Subcutaneous abdominal adipose tissue (tissue), 5 donors: ENCODE data around the gene CASK.

Source experiments
- H3K27ac ChIP-seq: one replicate; pipeline ENCODE4 v1.7.0; 2013; ENCODE audit warnings: low read depth, mild to moderate bottlenecking, inconsistent platforms, low read length, moderate library complexity
- H3K27me3 ChIP-seq, 5 donors: one replicate each; pipeline ENCODE4 v1.7.0; 2013; ENCODE audit warnings: low read length in 5 of 5, inconsistent platforms in 1 of 5; ENCODE audit not compliant: control insufficient read depth in 5 of 5, insufficient read depth in 4 of 5
- H3K36me3 ChIP-seq, 5 donors: one replicate each; pipeline ENCODE4 v1.7.0; 2013; ENCODE audit warnings: low read length in 5 of 5; ENCODE audit not compliant: control insufficient read depth in 5 of 5, insufficient read depth in 5 of 5
- H3K4me1 ChIP-seq, 5 donors: one replicate each; pipeline ENCODE4 v1.7.0; 2013; ENCODE audit warnings: low read length in 5 of 5, mild to moderate bottlenecking in 3 of 5, moderate library complexity in 1 of 5; ENCODE audit not compliant: control insufficient read depth in 5 of 5, insufficient read depth in 5 of 5
- H3K4me3 ChIP-seq, 5 donors: one replicate each; pipeline ENCODE4 v1.7.0; 2013; ENCODE audit warnings: low read length in 5 of 5, low read depth in 1 of 5
- H3K9ac ChIP-seq, 5 donors: one replicate each; pipeline ENCODE4 v1.7.0; 2013; ENCODE audit warnings: low read length in 5 of 5, mild to moderate bottlenecking in 4 of 5, moderate library complexity in 3 of 5
- H3K9me3 ChIP-seq, 5 donors: one replicate each; pipeline ENCODE4 v1.7.0; 2013; ENCODE audit warnings: low read length in 5 of 5; ENCODE audit not compliant: control insufficient read depth in 5 of 5
- donor health status: healthy.
- donor health status: healthy.
- donor health status: healthy.
- donor health status: healthy.
- donor health status: healthy.

Gene CASK

GRCh38 chrX:41917517-41917916, 5.8 kb downstream of the CASK start:
- Histone ChIP-seq H3K9me3 (no peaks in the 10 kb centered on the region), H3K27me3 (peaks cover 0 to 3% (median 0%) of the 10 kb centered on the region in 5 donors), H3K27ac (no peak overlapping the region), H3K4me3 (no peak overlapping the region), H3K9ac (no peak overlapping the region), H3K4me1 (peaks cover 0 to 15% (median 6%) of the 10 kb centered on the region in 5 donors), H3K36me3 (no peaks in the 10 kb centered on the region)

GRCh38 chrX:41913476-41913875, 9.9 kb downstream of the CASK start:
- H3K9ac ChIP-seq: no peak overlapping the region
- H3K27ac ChIP-seq: no peak overlapping the region
- peaks cover 0 to 3% (median 0%) of the 10 kb centered on the region in 5 donors for H3K27me3 ChIP-seq
- no peaks in the 10 kb centered on the region for H3K36me3 ChIP-seq
- peaks cover 0 to 18% (median 0%) of the 10 kb centered on the region in 5 donors for H3K4me1 ChIP-seq
- H3K9me3 ChIP-seq: no peaks in the 10 kb centered on the region
- no peak overlapping the region for H3K4me3 ChIP-seq

GRCh38 chrX:41912923-41913322, 10.4 kb downstream of the CASK start:
- Histone ChIP-seq H3K4me3 (no peak overlapping the region), H3K27me3 (peaks cover 0 to 3% (median 0%) of the 10 kb centered on the region in 5 donors), H3K4me1 (peaks cover 0 to 20% (median 0%) of the 10 kb centered on the region in 5 donors), H3K27ac (no peak overlapping the region), H3K36me3 (no peaks in the 10 kb centered on the region), H3K9me3 (no peaks in the 10 kb centered on the region), H3K9ac (no peak overlapping the region)

GRCh38 chrX:41909068-41909467, 14.3 kb downstream of the CASK start:
- Histone ChIP-seq H3K27me3 (no peaks in the 10 kb centered on the region), H3K27ac (no peak overlapping the region)

GRCh38 chrX:41906515-41907187, 16.7 kb downstream of the CASK start:
- H3K9me3 ChIP-seq: peaks cover 0 to 1% (median 0%) of the 10 kb centered on the region in 5 donors
- H3K9ac ChIP-seq: no peak overlapping the region
- H3K36me3 ChIP-seq: no peaks in the 10 kb centered on the region
- H3K4me3 ChIP-seq: no peak overlapping the region
- peaks cover 0 to under 1% (median 0%) of the 10 kb centered on the region in 5 donors for H3K27me3 ChIP-seq
- no peak overlapping the region for H3K27ac ChIP-seq
- peaks cover 0 to 9% (median 0%) of the 10 kb centered on the region in 5 donors for H3K4me1 ChIP-seq

More at GRCh38 chrX:41909068-41909467, 14.3 kb downstream of the CASK start:
- peaks cover 0 to 14% (median 0%) of the 10 kb centered on the region in 5 donors for H3K4me1 ChIP-seq
- H3K9me3 ChIP-seq: no peaks in the 10 kb centered on the region
- no peaks in the 10 kb centered on the region for H3K36me3 ChIP-seq
- H3K9ac ChIP-seq: no peak overlapping the region
- no peak overlapping the region for H3K4me3 ChIP-seq

- Histone ChIP-seq H3K4me3 (no peak overlapping the region), H3K9ac (no peak overlapping the region), H3K9me3 (peaks cover 0 to 7% (median 4%) of the 10 kb centered on the region in 5 donors)
Observed at GRCh38 chrX:41903544-41903943, 19.8 kb downstream of the CASK start.

GRCh38 chrX:41900321-41900720, 23.0 kb downstream of the CASK start:
- Histone ChIP-seq H3K9ac (no peak overlapping the region), H3K27me3 (peaks cover 0 to 2% (median 0%) of the 10 kb centered on the region in 5 donors), H3K27ac (no peak overlapping the region), H3K4me1 (peaks cover 0 to 2% (median 0%) of the 10 kb centered on the region in 5 donors), H3K4me3 (no peak overlapping the region), H3K9me3 (peaks cover 0 to 10% (median 6%) of the 10 kb centered on the region in 5 donors), H3K36me3 (no peaks in the 10 kb centered on the region)

More at GRCh38 chrX:41903544-41903943, 19.8 kb downstream of the CASK start:
- Histone ChIP-seq H3K27me3 (peaks cover 0 to 2% (median 0%) of the 10 kb centered on the region in 5 donors), H3K27ac (no peak overlapping the region), H3K4me1 (peaks cover 0 to 3% (median 0%) of the 10 kb centered on the region in 5 donors), H3K36me3 (no peaks in the 10 kb centered on the region)

- Histone ChIP-seq H3K4me1 (peaks cover 0 to 2% (median 0%) of the 10 kb centered on the region in 5 donors), H3K9ac (no peak overlapping the region), H3K4me3 (no peak overlapping the region), H3K27me3 (no peaks in the 10 kb centered on the region), H3K9me3 (peaks cover 0 to 10% (median 3%) of the 10 kb centered on the region in 5 donors), H3K36me3 (no peaks in the 10 kb centered on the region), H3K27ac (no peak overlapping the region)
Observed at GRCh38 chrX:41895826-41896225, 27.5 kb downstream of the CASK start.

GRCh38 chrX:41890026-41890423, 33.3 kb downstream of the CASK start:
- H3K9me3 ChIP-seq: no peaks in the 10 kb centered on the region
- no peak overlapping the region for H3K9ac ChIP-seq
- H3K36me3 ChIP-seq: no peaks in the 10 kb centered on the region
- H3K27ac ChIP-seq: no peak overlapping the region
- H3K4me1 ChIP-seq: no peaks in the 10 kb centered on the region
- H3K27me3 ChIP-seq: peaks cover 0 to 5% (median 0%) of the 10 kb centered on the region in 5 donors
- H3K4me3 ChIP-seq: no peak overlapping the region

GRCh38 chrX:41889317-41890025, 33.9 kb downstream of the CASK start:
- Histone ChIP-seq H3K36me3 (no peaks in the 10 kb centered on the region), H3K4me1 (no peaks in the 10 kb centered on the region), H3K4me3 (no peak overlapping the region), H3K9me3 (no peaks in the 10 kb centered on the region), H3K27ac (no peak overlapping the region), H3K9ac (no peak overlapping the region), H3K27me3 (peaks cover 0 to 5% (median 0%) of the 10 kb centered on the region in 5 donors)
